K562 (cell line): Measurements from ENCODE around the gene ATP6V1G1. TPM values are rescaled to one million over a fixed set of nuclear protein-coding genes. Genes with fewer than 3 reads are reported as not detected.

Experiments
- ATAC-seq: fragments of 200-7000 bp; cut with Tn5 transposase; 3 replicates; pipeline ENCODE4 v1.9.1; 2020; ENCODE audit warnings: moderate library complexity
- BruUV-seq: library from RNA; stranded (reverse); fragments of 400-500 nt; replicated peaks from 2 replicates; lab custom pipeline; 2021; lab: Mats Ljungman, UMichigan
- CTCF ChIA-PET: fragments of 300-600 bp; formaldehyde crosslinking; extraction: SDS; loops from one replicate; lab custom pipeline; 2021; ENCODE audit warnings: low intra/inter-chr PET ratio; lab: Yijun Ruan, JAX
- POLR2A ChIA-PET: fragments of 300-600, 350-650 bp; sonication (Branson Sonifier 250); formaldehyde crosslinking; extraction: SDS; loops from one replicate; lab custom pipeline; 2021; ENCODE audit warnings: antibody characterized with exemption, inconsistent platforms; lab: Yijun Ruan, JAX
- DNase-seq, 4 experiments: peaks; one replicate each; pipeline versions ENCODE4 v3.0.0 to v3.0.0-alpha.2; 2011 to 2018; ENCODE audit warnings: low spot score in 3 of 4, mixed read lengths in 3 of 4; ENCODE audit errors: extremely low read depth in 1 of 4
- FAIRE-seq: peaks from 2 replicates; lab custom pipeline; 2011; peaks lifted over from hg19 to GRCh38; lab: Jason Lieb, UNC
- H2AFZ ChIP-seq: 2 replicates; pipeline ENCODE4 v1.6.0; 2011; ENCODE audit warnings: low read depth, low read length, control low read depth, inconsistent platforms
- H3K27ac ChIP-seq: fragments of 200-600 bp; 3 replicates; pipeline ENCODE4 v1.8.0; 2011; ENCODE audit warnings: low read depth, mild to moderate bottlenecking, control low read depth, inconsistent platforms, low read length, moderate library complexity, mixed read lengths; ENCODE audit errors: extremely low read depth
- H3K27me3 ChIP-seq, 2 experiments: fragments of 300-600 bp in 1 of 2; 2 replicates in 1 of 2; 3 replicates in 1 of 2; pipeline versions ENCODE4 v1.6.0 to v1.8.0; 2011; ENCODE audit warnings: inconsistent platforms in 2 of 2, low read length in 2 of 2, mild to moderate bottlenecking in 1 of 2, mixed read lengths in 1 of 2, moderate library complexity in 1 of 2; ENCODE audit not compliant: control insufficient read depth in 2 of 2, insufficient read depth in 2 of 2
- H3K36me3 ChIP-seq: fragments of 300-600 bp; 3 replicates; pipeline ENCODE4 v1.8.0; 2011; ENCODE audit warnings: mild to moderate bottlenecking, low read length, inconsistent platforms; ENCODE audit not compliant: control insufficient read depth, insufficient read depth
- H3K4me1 ChIP-seq, 2 experiments: fragments of 200-600 bp in 1 of 2; replicated peaks in 1 of 2; 2 replicates in 1 of 2; 3 replicates in 1 of 2; pipeline versions ENCODE4 v1.5.1 to v1.8.0; 2011; ENCODE audit warnings: inconsistent platforms in 2 of 2, low read length in 2 of 2, mild to moderate bottlenecking in 1 of 2, mixed read lengths in 1 of 2, moderate library complexity in 1 of 2; ENCODE audit not compliant: control insufficient read depth in 2 of 2, insufficient read depth in 2 of 2
- H3K4me2 ChIP-seq: 2 replicates; pipeline ENCODE4 v1.6.1; 2011; ENCODE audit warnings: low read length, control low read depth, inconsistent platforms, mixed read lengths; ENCODE audit not compliant: insufficient read depth
- H3K4me3 ChIP-seq: fragments of 200-600 bp; sonication (generic), shearing (Covaris generic); 2 replicates; pipeline ENCODE4 v1.5.1; 2016; ENCODE audit warnings: control low read depth, inconsistent platforms
- H3K79me2 ChIP-seq: fragments of 200-600 bp; 3 replicates; pipeline ENCODE4 v1.8.0; 2011; ENCODE audit warnings: low read length, inconsistent platforms; ENCODE audit not compliant: control insufficient read depth, insufficient read depth
- H3K9ac ChIP-seq, 2 experiments: 2 replicates each; pipeline versions ENCODE4 v1.6.0 to v1.6.1; 2011; ENCODE audit warnings: low read depth in 2 of 2, low read length in 2 of 2, control low read depth in 1 of 2, inconsistent platforms in 1 of 2, mild to moderate bottlenecking in 1 of 2, mixed read lengths in 1 of 2; ENCODE audit not compliant: insufficient read depth in 1 of 2
- H3K9me1 ChIP-seq: one replicate; pipeline ENCODE4 v1.6.0; 2011; ENCODE audit warnings: inconsistent platforms, mild to moderate bottlenecking, low read length, moderate library complexity; ENCODE audit not compliant: control insufficient read depth, insufficient read depth
- H3K9me3 ChIP-seq: replicated peaks from 2 replicates; pipeline ENCODE4 v1.5.1; 2011; ENCODE audit warnings: low read depth, low read length, inconsistent platforms; ENCODE audit not compliant: control insufficient read depth, insufficient read depth
- H4K20me1 ChIP-seq: replicated peaks from 2 replicates; pipeline ENCODE4 v1.6.1; 2011; ENCODE audit warnings: low read length, inconsistent platforms, mixed read lengths; ENCODE audit not compliant: control insufficient read depth, insufficient read depth
- MED1 ChIP-seq: sonication (generic); formaldehyde crosslinking; IDR thresholded peaks from 2 replicates; pipeline ENCODE4 v1.8.1; 2023; ENCODE audit warnings: missing genetic modification reagents, borderline replicate concordance
- MTA2 ChIP-seq: fragments of 450-650 bp; IDR thresholded peaks from 2 replicates; pipeline ENCODE4 v1.6.1; 2016; ENCODE audit warnings: low read depth
- RBM25 ChIP-seq: fragments of 200-400 bp; formaldehyde crosslinking; IDR thresholded peaks from 2 replicates; pipeline ENCODE4 v1.6.1; 2018; ENCODE audit warnings: low read length, low read depth, moderate library complexity; ENCODE audit not compliant: severe bottlenecking
- TAF1 ChIP-seq: IDR thresholded peaks from 2 replicates; pipeline ENCODE4 v1.6.1; 2011; ENCODE audit warnings: mild to moderate bottlenecking, low read length, moderate library complexity; ENCODE audit not compliant: insufficient read depth, control insufficient read depth, severe bottlenecking; ENCODE audit errors: extremely low read depth
- WHSC1 ChIP-seq: IDR thresholded peaks from one replicate; pipeline ENCODE4 v1.6.1; 2012; ENCODE audit warnings: low read length, control low read depth, inconsistent platforms
- ZNF121 ChIP-seq: sonication (generic); formaldehyde crosslinking; conservative IDR thresholded peaks from 2 replicates; pipeline ENCODE4 v1.8.0; 2022; ENCODE audit warnings: missing genetic modification reagents
- ZNF146 ChIP-seq: IDR thresholded peaks from one replicate; pipeline ENCODE4 v1.6.1; 2018; ENCODE audit warnings: missing compliant biosample characterization; ENCODE audit not compliant: unreplicated experiment
- ZNF174 ChIP-seq: fragments of 250-450 bp; sonication (Bioruptor Pico); IDR thresholded peaks from 2 replicates; pipeline ENCODE4 v1.4.0; 2020; ENCODE audit warnings: mild to moderate bottlenecking
- ZNF830 ChIP-seq: fragments of 250-450 bp; sonication (Bioruptor Pico); IDR thresholded peaks from 2 replicates; pipeline ENCODE4 v1.5.0; 2021; ENCODE audit warnings: mild to moderate bottlenecking
- ZSCAN29 ChIP-seq: fragments of 450-650 bp; IDR thresholded peaks from 2 replicates; pipeline ENCODE4 v1.6.1; 2017
- WGBS: fragments of 100-300 bp; shearing (Covaris generic); methylation state at CpG from one replicate; pipeline ENCODE4 v1.1.6; 2016; ENCODE audit warnings: low coverage, mixed read lengths; ENCODE audit not compliant: insufficient coverage; ENCODE audit errors: missing lambda C conversion rate; 5-methylcytosine and 5-hydroxymethylcytosine counted together
- in situ Hi-C: fragments of 300-500 bp; cut with MboI; formaldehyde crosslinking; loops from 4 replicates; pipeline ENCODE4 v1.15.0; 2018; ENCODE audit warnings: inconsistent platforms, mixed read lengths
- intact Hi-C: fragments of 100-400 bp; cut with micrococcal nuclease; formaldehyde crosslinking; loops from 2 replicates; pipeline ENCODE4 v1.14.2; 2022
- polyA plus RNA-seq, 8 experiments: library from polyadenylated mRNA; depleted of rRNA in 4 of 8; stranded (reverse) in 5 of 8; unstranded in 3 of 8; fragments of >200 nt; fragmentation: Nextera tagmentation in 2 of 8; fragmentation: Illumina TruSeq in 1 of 8; extraction: Ambion mirVana in 2 of 8; extraction: Trizol in 1 of 8; gene quantifications; 2 replicates each; pipeline versions ENCODE4 v1.2.1 to v1.2.3, GENCODE V29; 2011 to 2014; ENCODE audit warnings: inconsistent platforms in 1 of 8, missing spikeins in 1 of 8
- total RNA-seq, 7 experiments: library from RNA; depleted of rRNA in 6 of 7; stranded (reverse); fragments of >200 nt in 6 of 7; fragmentation: Illumina TruSeq in 2 of 7; extraction: Trizol in 2 of 7; gene quantifications; 2 replicates each; pipeline versions ENCODE4 v1.2.1 to v1.2.3, GENCODE V29; 2011 to 2021; ENCODE audit warnings: low replicate concordance in 1 of 7
- TF ChIP-seq, protein P1 (sequence below): fragments of 250-450 bp; sonication (Bioruptor Pico); IDR thresholded peaks from 2 replicates; pipeline ENCODE4 v1.5.0; 2022; ENCODE audit warnings: mild to moderate bottlenecking
- TF ChIP-seq, protein P2 (sequence below): fragments of 150-350 bp; conservative IDR thresholded peaks from 2 replicates; pipeline ENCODE4 v1.6.1; 2014; ENCODE audit warnings: low read length

ATP6V1G1 gene
- total and polyA plus RNA-seq, 9 of the 15 experiments (the other 6 are each of a cell fraction or from before 2014, with no cell fraction given): 88.4 to 492 (median 193) TPM

DNA sequence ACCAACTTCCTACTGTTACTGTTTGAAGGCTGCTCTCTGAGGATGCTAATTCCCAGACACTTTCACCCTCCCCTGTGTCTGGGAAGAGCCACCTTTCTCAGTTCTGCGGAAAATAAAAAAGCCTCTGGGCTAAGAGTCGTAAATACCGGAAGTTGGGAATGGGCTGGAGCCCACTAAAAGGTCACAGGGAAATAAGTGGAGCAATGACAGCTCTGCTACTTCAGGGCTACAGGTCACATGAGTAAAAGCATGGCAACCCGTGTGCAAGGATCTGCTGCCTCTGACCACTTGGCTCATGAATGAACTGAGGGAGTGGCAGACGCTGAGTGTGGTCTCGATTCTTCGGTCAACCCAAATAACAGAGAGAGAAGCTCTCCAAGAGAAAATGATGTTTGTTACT is 25.8 kb upstream of the ATP6V1G1 start:
- in situ Hi-C loops: no loop called here
- FAIRE-seq: no peak

DNA sequence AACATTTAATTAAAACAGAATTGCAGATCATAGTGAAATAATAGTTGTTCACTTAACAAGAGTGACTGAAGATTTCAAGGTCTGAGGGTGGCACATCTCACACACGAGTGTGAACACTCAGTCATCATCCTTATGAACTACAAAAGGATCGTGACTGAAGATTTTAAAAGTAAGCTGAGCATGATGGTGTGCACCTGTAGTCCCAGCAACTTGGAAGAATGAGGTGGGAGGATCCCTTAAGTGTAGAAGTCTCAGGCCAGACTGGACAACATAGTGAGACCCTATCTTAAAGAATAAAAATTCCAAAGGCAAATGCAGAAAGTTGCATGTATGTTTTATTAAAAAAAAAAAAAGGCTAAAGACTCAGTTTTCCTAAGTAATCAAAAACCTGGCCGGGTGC is 22.4 kb upstream of the ATP6V1G1 start:
- 2% methylated on average over 3 of the region's 3 CpGs for WGBS
- Histone ChIP-seq H3K4me1 (no peaks in the 10 kb centered on the region; a peak in 1 of 5 replicates), H3K27ac (no peak overlapping the region), H2AFZ (no peak overlapping the region), H3K79me2 (no peaks in the 10 kb centered on the region), H3K9me1 (no peaks in the 10 kb centered on the region), H3K4me3 (no peak overlapping the region), H3K9ac (no peak overlapping the region), H3K27me3 (peaks cover 0 to 3% of the 10 kb centered on the region in 2 experiments; a peak in 2 of 5 replicates), H3K36me3 (no peaks in the 10 kb centered on the region), H4K20me1 (no peaks in the 10 kb centered on the region), H3K9me3 (no peaks in the 10 kb centered on the region), H3K4me2 (no peak overlapping the region)
- intact Hi-C loops: no loop called here
- DNase-seq (no peak), FAIRE-seq (no peak), ATAC-seq (no peak)
- CTCF ChIA-PET: no interaction called here
- TF ChIP-seq RBM25: peak; percentile 9
- no peak for TF ChIP-seq MED1 (CRISPR knock-in tag)
- TF ChIP-seq, protein P1, sequence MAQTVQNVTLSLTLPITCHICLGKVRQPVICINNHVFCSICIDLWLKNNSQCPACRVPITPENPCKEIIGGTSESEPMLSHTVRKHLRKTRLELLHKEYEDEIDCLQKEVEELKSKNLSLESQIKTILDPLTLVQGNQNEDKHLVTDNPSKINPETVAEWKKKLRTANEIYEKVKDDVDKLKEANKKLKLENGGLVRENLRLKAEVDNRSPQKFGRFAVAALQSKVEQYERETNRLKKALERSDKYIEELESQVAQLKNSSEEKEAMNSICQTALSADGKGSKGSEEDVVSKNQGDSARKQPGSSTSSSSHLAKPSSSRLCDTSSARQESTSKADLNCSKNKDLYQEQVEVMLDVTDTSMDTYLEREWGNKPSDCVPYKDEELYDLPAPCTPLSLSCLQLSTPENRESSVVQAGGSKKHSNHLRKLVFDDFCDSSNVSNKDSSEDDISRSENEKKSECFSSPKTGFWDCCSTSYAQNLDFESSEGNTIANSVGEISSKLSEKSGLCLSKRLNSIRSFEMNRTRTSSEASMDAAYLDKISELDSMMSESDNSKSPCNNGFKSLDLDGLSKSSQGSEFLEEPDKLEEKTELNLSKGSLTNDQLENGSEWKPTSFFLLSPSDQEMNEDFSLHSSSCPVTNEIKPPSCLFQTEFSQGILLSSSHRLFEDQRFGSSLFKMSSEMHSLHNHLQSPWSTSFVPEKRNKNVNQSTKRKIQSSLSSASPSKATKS (CRISPR knock-in tag): no peak
- TF ChIP-seq, protein P2, sequence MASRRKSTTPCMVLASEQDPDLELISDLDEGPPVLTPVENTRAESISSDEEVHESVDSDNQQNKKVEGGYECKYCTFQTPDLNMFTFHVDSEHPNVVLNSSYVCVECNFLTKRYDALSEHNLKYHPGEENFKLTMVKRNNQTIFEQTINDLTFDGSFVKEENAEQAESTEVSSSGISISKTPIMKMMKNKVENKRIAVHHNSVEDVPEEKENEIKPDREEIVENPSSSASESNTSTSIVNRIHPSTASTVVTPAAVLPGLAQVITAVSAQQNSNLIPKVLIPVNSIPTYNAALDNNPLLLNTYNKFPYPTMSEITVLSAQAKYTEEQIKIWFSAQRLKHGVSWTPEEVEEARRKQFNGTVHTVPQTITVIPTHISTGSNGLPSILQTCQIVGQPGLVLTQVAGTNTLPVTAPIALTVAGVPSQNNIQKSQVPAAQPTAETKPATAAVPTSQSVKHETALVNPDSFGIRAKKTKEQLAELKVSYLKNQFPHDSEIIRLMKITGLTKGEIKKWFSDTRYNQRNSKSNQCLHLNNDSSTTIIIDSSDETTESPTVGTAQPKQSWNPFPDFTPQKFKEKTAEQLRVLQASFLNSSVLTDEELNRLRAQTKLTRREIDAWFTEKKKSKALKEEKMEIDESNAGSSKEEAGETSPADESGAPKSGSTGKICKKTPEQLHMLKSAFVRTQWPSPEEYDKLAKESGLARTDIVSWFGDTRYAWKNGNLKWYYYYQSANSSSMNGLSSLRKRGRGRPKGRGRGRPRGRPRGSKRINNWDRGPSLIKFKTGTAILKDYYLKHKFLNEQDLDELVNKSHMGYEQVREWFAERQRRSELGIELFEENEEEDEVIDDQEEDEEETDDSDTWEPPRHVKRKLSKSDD: no peak
- TF ChIP-seq ZNF174 (CRISPR knock-in tag): no peak
- peak; percentile 92 for TF ChIP-seq ZNF121
- TF ChIP-seq ZNF146 (CRISPR knock-in tag): no peak
- in situ Hi-C loops: no loop called here
- BruUV-seq: no TSS peak
- POLR2A ChIA-PET: no interaction called here

More for the DNA sequence above, 25.8 kb upstream of the ATP6V1G1 start:
- Histone ChIP-seq H3K4me3 (no peak overlapping the region), H3K4me2 (no peak overlapping the region; the same call in 1 of the 2 replicates), H3K9ac (no peak overlapping the region), H4K20me1 (no peaks in the 10 kb centered on the region), H2AFZ (peak overlapping the region; percentile 73), H3K9me3 (no peaks in the 10 kb centered on the region), H3K36me3 (no peaks in the 10 kb centered on the region), H3K27me3 (peaks cover 0 to 3% of the 10 kb centered on the region in 2 experiments; a peak in 2 of 5 replicates), H3K79me2 (no peaks in the 10 kb centered on the region), H3K9me1 (no peaks in the 10 kb centered on the region), H3K4me1 (peaks cover 0 to 11% of the 10 kb centered on the region in 2 experiments; a peak in 3 of 5 replicates), H3K27ac (no peak overlapping the region)
- 38% methylated on average over 7 of the region's 7 CpGs for WGBS
- no TSS peak for BruUV-seq
- CTCF ChIA-PET: no interaction called here
- ATAC-seq (no peak), DNase-seq (no peak)
- POLR2A ChIA-PET: interaction anchor here (0.9 to 1.4 kb wide), 2 partner anchors 24 to 38 kb away, joined by 3 to 4 read pairs; no protein-coding TSS in a partner anchor
- TF ChIP-seq MTA2 (no peak), WHSC1 (no peak), ZSCAN29 (no peak), ZNF830 (no peak), TAF1 (no peak)
- intact Hi-C loops: no loop called here
